ENCODE data around the gene BRAT1. TPM values are rescaled to one million over a fixed set of nuclear protein-coding genes. Genes with fewer than 3 reads are reported as not detected.

BRAT1 gene
- total RNA-seq, 1 donor from 2014 or later: 19.7 TPM

DNA sequence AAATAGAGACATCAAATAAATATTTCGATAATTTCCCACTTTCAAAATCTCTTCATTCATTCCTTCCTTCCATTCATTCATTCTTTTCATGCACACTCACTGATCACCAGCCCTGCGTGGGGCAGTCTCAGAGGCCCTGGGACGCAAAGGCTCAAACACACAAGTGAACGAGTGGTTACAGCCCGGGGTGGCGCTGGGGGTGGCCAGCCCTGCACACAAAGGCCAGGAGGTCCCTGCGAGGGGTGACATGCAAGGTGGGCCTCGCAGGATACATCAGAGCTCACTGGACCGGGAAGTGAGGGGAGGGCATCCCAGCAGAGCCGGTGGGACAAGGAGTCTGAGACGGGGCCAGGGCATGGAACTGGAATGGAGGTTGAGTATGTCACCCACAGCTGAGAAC, 46.6 kb upstream of the BRAT1 start:
- no peaks in the 10 kb centered on the region for H3K36me3 ChIP-seq (ENCODE audit: insufficient read depth, low read length)
- H3K27ac Mint-ChIP-seq (ENCODE audit: unreplicated experiment): no peak overlapping the region
- H3K27ac ChIP-seq (ENCODE audit: low read depth, low read length): no peak overlapping the region
- peaks cover 22% of the 10 kb centered on the region for H3K36me3 Mint-ChIP-seq (ENCODE audit: low read depth, unreplicated experiment)
- DNase-seq (ENCODE audit: low read depth) (no peak), FAIRE-seq (no peak)
- H3K4me1 ChIP-seq (ENCODE audit: insufficient read depth, low read length): no peaks in the 10 kb centered on the region
- H3K27me3 Mint-ChIP-seq (ENCODE audit: low read depth, unreplicated experiment): peaks cover 3% of the 10 kb centered on the region
- no peak overlapping the region for H3K4me3 Mint-ChIP-seq (ENCODE audit: unreplicated experiment)
- no peaks in the 10 kb centered on the region for H3K9me3 ChIP-seq (ENCODE audit: insufficient read depth, low read depth, low read length)
- H2AFZ ChIP-seq (ENCODE audit: low read depth, low read length): no peak overlapping the region
- no peak overlapping the region for H3K9ac ChIP-seq (ENCODE audit: low read length)
- H3K79me2 ChIP-seq (ENCODE audit: insufficient read depth, low read length): no peaks in the 10 kb centered on the region
- H3K9me3 Mint-ChIP-seq (ENCODE audit: unreplicated experiment): no peaks in the 10 kb centered on the region
- H3K27me3 ChIP-seq (ENCODE audit: insufficient read depth, low read length): no peaks in the 10 kb centered on the region
- H3K4me2 ChIP-seq (ENCODE audit: low read length): no peak overlapping the region
- H4K20me1 ChIP-seq (ENCODE audit: insufficient read depth, low read length): no peaks in the 10 kb centered on the region
- TF ChIP-seq EZH2 (IDR thresholded peaks at IDR 0.05; ENCODE audit: insufficient read depth, low read length): no peak
- TF ChIP-seq, protein P1, sequence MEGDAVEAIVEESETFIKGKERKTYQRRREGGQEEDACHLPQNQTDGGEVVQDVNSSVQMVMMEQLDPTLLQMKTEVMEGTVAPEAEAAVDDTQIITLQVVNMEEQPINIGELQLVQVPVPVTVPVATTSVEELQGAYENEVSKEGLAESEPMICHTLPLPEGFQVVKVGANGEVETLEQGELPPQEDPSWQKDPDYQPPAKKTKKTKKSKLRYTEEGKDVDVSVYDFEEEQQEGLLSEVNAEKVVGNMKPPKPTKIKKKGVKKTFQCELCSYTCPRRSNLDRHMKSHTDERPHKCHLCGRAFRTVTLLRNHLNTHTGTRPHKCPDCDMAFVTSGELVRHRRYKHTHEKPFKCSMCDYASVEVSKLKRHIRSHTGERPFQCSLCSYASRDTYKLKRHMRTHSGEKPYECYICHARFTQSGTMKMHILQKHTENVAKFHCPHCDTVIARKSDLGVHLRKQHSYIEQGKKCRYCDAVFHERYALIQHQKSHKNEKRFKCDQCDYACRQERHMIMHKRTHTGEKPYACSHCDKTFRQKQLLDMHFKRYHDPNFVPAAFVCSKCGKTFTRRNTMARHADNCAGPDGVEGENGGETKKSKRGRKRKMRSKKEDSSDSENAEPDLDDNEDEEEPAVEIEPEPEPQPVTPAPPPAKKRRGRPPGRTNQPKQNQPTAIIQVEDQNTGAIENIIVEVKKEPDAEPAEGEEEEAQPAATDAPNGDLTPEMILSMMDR (IDR thresholded peaks at IDR 0.05; ENCODE audit: insufficient read depth, low read depth, low read length): no peak
- H3K4me3 ChIP-seq (ENCODE audit: insufficient read depth, low read depth, low read length): no peak overlapping the region
- H3K4me1 Mint-ChIP-seq (ENCODE audit: low read depth, unreplicated experiment): no peaks in the 10 kb centered on the region

DNA sequence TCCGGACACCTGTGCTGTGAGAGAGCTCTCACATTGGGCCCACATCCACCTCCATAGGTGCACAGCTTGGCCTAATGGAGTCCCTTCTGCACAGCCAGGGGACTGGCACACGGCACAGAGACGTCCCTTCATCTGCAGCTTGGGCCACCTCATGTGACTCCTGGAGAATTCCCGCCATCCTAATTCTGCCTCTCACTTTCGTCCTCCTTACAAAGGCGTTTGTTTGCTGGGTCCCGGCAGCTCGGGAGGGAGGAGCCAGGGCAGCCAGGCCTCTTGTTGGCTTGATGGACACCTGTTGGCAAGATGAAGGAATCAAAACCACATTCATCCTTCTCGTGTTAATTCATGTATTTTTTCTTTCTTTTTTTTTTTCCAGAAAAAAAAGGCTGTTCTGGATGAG, 45.7 kb upstream of the BRAT1 start:
- H3K4me1 ChIP-seq (ENCODE audit: insufficient read depth, low read length): no peaks in the 10 kb centered on the region
- no peak overlapping the region for H3K4me3 ChIP-seq (ENCODE audit: insufficient read depth, low read depth, low read length)
- no peak for FAIRE-seq
- no peak overlapping the region for H3K27ac Mint-ChIP-seq (ENCODE audit: unreplicated experiment)
- H3K36me3 Mint-ChIP-seq (ENCODE audit: low read depth, unreplicated experiment): peaks cover 22% of the 10 kb centered on the region
- H3K79me2 ChIP-seq (ENCODE audit: insufficient read depth, low read length): no peaks in the 10 kb centered on the region
- no peaks in the 10 kb centered on the region for H3K27me3 ChIP-seq (ENCODE audit: insufficient read depth, low read length)
- no peak overlapping the region for H2AFZ ChIP-seq (ENCODE audit: low read depth, low read length)
- peaks cover 3% of the 10 kb centered on the region for H3K27me3 Mint-ChIP-seq (ENCODE audit: low read depth, unreplicated experiment)
- no peaks in the 10 kb centered on the region for H3K9me3 Mint-ChIP-seq (ENCODE audit: unreplicated experiment)
- H3K27ac ChIP-seq (ENCODE audit: low read depth, low read length): no peak overlapping the region
- no peak overlapping the region for H3K9ac ChIP-seq (ENCODE audit: low read length)
- H3K4me1 Mint-ChIP-seq (ENCODE audit: low read depth, unreplicated experiment): no peaks in the 10 kb centered on the region
- H4K20me1 ChIP-seq (ENCODE audit: insufficient read depth, low read length): no peaks in the 10 kb centered on the region
- no peaks in the 10 kb centered on the region for H3K36me3 ChIP-seq (ENCODE audit: insufficient read depth, low read length)
- TF ChIP-seq, protein P1 (IDR thresholded peaks at IDR 0.05; ENCODE audit: insufficient read depth, low read depth, low read length): no peak
- no peak for TF ChIP-seq EZH2 (IDR thresholded peaks at IDR 0.05; ENCODE audit: insufficient read depth, low read length)
- H3K9me3 ChIP-seq (ENCODE audit: insufficient read depth, low read depth, low read length): no peaks in the 10 kb centered on the region
- DNase-seq (ENCODE audit: low read depth): no peak
- H3K4me3 Mint-ChIP-seq (ENCODE audit: unreplicated experiment): no peak overlapping the region
- H3K4me2 ChIP-seq (ENCODE audit: low read length): no peak overlapping the region

GRCh38 chr7:2598154-2598823, 43.0 kb upstream of the BRAT1 start:
- H3K36me3 Mint-ChIP-seq (ENCODE audit: low read depth, unreplicated experiment): peaks cover 28% of the 10 kb centered on the region

More at GRCh38 chr7:2598154-2598823, 43.0 kb upstream of the BRAT1 start:
- H4K20me1 ChIP-seq (ENCODE audit: insufficient read depth, low read length): no peaks in the 10 kb centered on the region
- Mint-ChIP-seq H3K9me3 (ENCODE audit: unreplicated experiment) (no peaks in the 10 kb centered on the region), H3K4me3 (ENCODE audit: unreplicated experiment) (no peak overlapping the region), H3K27me3 (ENCODE audit: low read depth, unreplicated experiment) (no peaks in the 10 kb centered on the region), H3K27ac (ENCODE audit: unreplicated experiment) (no peak overlapping the region), H3K4me1 (ENCODE audit: low read depth, unreplicated experiment) (no peaks in the 10 kb centered on the region)
- TF ChIP-seq, protein P1 (IDR thresholded peaks at IDR 0.05; ENCODE audit: insufficient read depth, low read depth, low read length): no peak
- TF ChIP-seq EZH2 (IDR thresholded peaks at IDR 0.05; ENCODE audit: insufficient read depth, low read length): no peak
- H3K9me3 ChIP-seq (ENCODE audit: insufficient read depth, low read depth, low read length): no peaks in the 10 kb centered on the region
- H3K4me1 ChIP-seq (ENCODE audit: insufficient read depth, low read length): no peaks in the 10 kb centered on the region
- H3K79me2 ChIP-seq (ENCODE audit: insufficient read depth, low read length): no peaks in the 10 kb centered on the region
- no peak overlapping the region for H3K9ac ChIP-seq (ENCODE audit: low read length)
- DNase-seq (ENCODE audit: low read depth) (no peak), FAIRE-seq (no peak)
- H3K27me3 ChIP-seq (ENCODE audit: insufficient read depth, low read length): no peaks in the 10 kb centered on the region
- H2AFZ ChIP-seq (ENCODE audit: low read depth, low read length): no peak overlapping the region
- H3K4me3 ChIP-seq (ENCODE audit: insufficient read depth, low read depth, low read length): no peak overlapping the region
- H3K27ac ChIP-seq (ENCODE audit: low read depth, low read length): no peak overlapping the region
- peaks cover 4% of the 10 kb centered on the region for H3K36me3 ChIP-seq (ENCODE audit: insufficient read depth, low read length)
- no peak overlapping the region for H3K4me2 ChIP-seq (ENCODE audit: low read length)

Data from astrocyte (in vitro differentiated cells and primary cell).